ENCODE results near the gene LRRC70. TPM values are rescaled to one million over a fixed set of nuclear protein-coding genes. Genes with fewer than 3 reads are reported as not detected.

Gene LRRC70
- total RNA-seq, 4 donors from 2014 or later: 0.49 to 3.6 (median 1.3) TPM

DNA sequence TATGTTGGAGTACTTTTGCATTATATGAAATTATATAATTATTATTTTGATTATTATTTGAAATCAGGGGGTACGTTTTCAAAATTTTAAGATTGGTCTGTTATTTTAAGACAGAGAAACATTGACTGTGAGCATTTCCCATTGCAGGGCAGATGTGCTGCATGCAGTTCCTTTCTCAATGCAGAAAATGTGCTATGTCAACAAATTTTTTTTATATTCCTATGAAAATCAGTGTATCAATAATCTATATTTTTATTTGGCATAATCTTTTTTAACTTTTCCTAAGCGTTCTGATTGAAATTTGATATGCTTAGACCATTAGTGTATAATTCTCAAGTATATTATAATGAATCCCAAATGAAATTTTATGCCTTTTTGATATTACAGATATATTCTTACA, 41.8 kb upstream of the LRRC70 start:
- DNase-seq: no peak
- H3K4me3 ChIP-seq: no peak overlapping the region
- H3K27me3 ChIP-seq: no peaks in the 10 kb centered on the region
- no peaks in the 10 kb centered on the region for H3K4me1 ChIP-seq
- no peaks in the 10 kb centered on the region for H3K9me3 ChIP-seq
- intact Hi-C loops (cut with DNase I): no loop called here
- TF ChIP-seq, protein P1, sequence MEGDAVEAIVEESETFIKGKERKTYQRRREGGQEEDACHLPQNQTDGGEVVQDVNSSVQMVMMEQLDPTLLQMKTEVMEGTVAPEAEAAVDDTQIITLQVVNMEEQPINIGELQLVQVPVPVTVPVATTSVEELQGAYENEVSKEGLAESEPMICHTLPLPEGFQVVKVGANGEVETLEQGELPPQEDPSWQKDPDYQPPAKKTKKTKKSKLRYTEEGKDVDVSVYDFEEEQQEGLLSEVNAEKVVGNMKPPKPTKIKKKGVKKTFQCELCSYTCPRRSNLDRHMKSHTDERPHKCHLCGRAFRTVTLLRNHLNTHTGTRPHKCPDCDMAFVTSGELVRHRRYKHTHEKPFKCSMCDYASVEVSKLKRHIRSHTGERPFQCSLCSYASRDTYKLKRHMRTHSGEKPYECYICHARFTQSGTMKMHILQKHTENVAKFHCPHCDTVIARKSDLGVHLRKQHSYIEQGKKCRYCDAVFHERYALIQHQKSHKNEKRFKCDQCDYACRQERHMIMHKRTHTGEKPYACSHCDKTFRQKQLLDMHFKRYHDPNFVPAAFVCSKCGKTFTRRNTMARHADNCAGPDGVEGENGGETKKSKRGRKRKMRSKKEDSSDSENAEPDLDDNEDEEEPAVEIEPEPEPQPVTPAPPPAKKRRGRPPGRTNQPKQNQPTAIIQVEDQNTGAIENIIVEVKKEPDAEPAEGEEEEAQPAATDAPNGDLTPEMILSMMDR (IDR thresholded peaks at IDR 0.05): no peak
- TF ChIP-seq POLR2A (IDR thresholded peaks at IDR 0.05): no peak
- WGBS, 2 donors: 85 to 90% methylated on average over 2 of the region's 2 CpGs
- H3K36me3 ChIP-seq: peaks cover 0 to 36% (median 0%) of the 10 kb centered on the region in 3 donors
- H3K27ac ChIP-seq: no peak overlapping the region

GRCh38 chr5:62538017-62538942, 40.3 kb upstream of the LRRC70 start:
- no peak for DNase-seq
- Histone ChIP-seq H3K36me3 (peaks cover 0 to 35% (median 0%) of the 10 kb centered on the region in 3 donors), H3K27ac (no peak overlapping the region), H3K27me3 (no peaks in the 10 kb centered on the region), H3K9me3 (no peaks in the 10 kb centered on the region), H3K4me1 (no peaks in the 10 kb centered on the region), H3K4me3 (no peak overlapping the region)
- intact Hi-C loops (cut with DNase I): no loop called here
- no peak for TF ChIP-seq POLR2A (IDR thresholded peaks at IDR 0.05)
- TF ChIP-seq, protein P1 (IDR thresholded peaks at IDR 0.05): no peak
- 77 to 81% methylated on average over 9 of the region's 9 CpGs for WGBS, 2 donors

DNA sequence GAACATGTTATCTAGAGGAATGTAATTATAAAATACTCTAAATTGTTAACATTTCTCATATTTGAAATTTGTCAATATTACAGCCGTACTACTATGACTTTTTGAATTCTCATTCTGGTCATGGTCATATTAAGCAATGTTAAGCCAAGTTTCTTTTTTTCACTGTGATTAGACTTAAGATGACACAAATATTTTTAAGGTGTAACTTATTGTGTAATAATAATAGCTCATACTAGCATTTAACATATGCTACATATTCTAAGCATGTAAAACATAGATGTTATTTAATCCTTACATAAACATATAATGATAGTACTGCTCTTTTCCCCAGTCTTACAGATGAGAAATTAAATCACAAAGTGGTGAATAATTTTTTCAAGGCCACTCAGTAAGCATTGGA, 35.9 kb upstream of the LRRC70 start:
- peaks cover 0 to 48% (median 0%) of the 10 kb centered on the region in 3 donors for H3K36me3 ChIP-seq
- no peaks in the 10 kb centered on the region for H3K9me3 ChIP-seq
- intact Hi-C loops (cut with DNase I): no loop called here
- no peak for TF ChIP-seq POLR2A (IDR thresholded peaks at IDR 0.05)
- TF ChIP-seq, protein P1 (IDR thresholded peaks at IDR 0.05): no peak
- DNase-seq: no peak
- H3K4me1 ChIP-seq: no peaks in the 10 kb centered on the region
- no peak overlapping the region for H3K4me3 ChIP-seq
- 89 to 92% methylated on average over 1 of the region's 1 CpG for WGBS, 2 donors
- no peaks in the 10 kb centered on the region for H3K27me3 ChIP-seq
- H3K27ac ChIP-seq: no peak overlapping the region

DNA sequence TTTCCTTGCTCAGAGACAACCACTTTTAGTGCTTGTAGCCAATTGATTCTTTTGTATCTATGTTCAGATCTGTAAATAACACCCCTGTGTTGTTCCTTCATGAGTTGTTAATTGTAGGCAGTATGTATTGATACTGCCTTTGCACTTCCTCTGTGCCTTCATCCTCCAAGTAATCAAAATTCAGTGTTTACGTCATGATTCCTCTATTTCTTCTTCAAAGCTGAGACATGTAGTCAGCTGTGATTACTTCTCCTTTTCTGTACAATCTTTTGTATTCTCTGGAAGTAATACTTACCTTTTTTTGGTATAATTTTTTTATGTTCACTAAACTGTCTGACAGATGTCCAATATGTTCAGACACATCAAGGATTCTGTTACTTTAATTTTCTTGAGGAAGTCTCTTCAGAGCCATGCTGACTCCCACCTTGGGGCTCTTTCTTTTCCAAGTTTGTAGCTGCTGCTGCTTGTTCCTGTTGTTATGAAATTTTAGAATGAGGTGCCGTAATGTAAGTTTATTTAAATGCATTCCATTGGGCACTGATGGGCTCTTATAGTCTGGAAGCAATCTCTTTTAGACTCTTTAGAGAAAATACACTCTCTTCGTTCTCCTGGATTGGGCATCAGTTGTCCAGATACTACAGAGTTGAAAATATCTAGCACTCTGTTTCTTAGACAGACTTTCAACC, 30.5 kb upstream of the LRRC70 start:
- peaks cover 0 to 24% (median 0%) of the 10 kb centered on the region in 3 donors for H3K36me3 ChIP-seq
- no peaks in the 10 kb centered on the region for H3K27me3 ChIP-seq
- no peak overlapping the region for H3K27ac ChIP-seq
- 73% methylated on average over 3 of the region's 3 CpGs for WGBS, 2 donors
- H3K4me1 ChIP-seq: no peaks in the 10 kb centered on the region
- no peaks in the 10 kb centered on the region for H3K9me3 ChIP-seq
- no peak overlapping the region for H3K4me3 ChIP-seq
- intact Hi-C loops (cut with DNase I): no loop called here
- TF ChIP-seq, protein P1 (IDR thresholded peaks at IDR 0.05): no peak
- TF ChIP-seq POLR2A (IDR thresholded peaks at IDR 0.05): no peak
- no peak for DNase-seq

GRCh38 chr5:62550103-62550502, 28.5 kb upstream of the LRRC70 start:
- H3K27me3 ChIP-seq: no peaks in the 10 kb centered on the region
- 86 to 89% methylated on average over 2 of the region's 2 CpGs for WGBS, 2 donors
- intact Hi-C loops (cut with DNase I): no loop called here
- peaks cover 0 to 20% (median 0%) of the 10 kb centered on the region in 3 donors for H3K36me3 ChIP-seq
- H3K9me3 ChIP-seq: no peaks in the 10 kb centered on the region
- no peak overlapping the region for H3K4me3 ChIP-seq
- H3K4me1 ChIP-seq: no peaks in the 10 kb centered on the region
- DNase-seq: no peak
- no peak for TF ChIP-seq POLR2A (IDR thresholded peaks at IDR 0.05)
- TF ChIP-seq, protein P1 (IDR thresholded peaks at IDR 0.05): no peak
- H3K27ac ChIP-seq: no peak overlapping the region

All from esophagus squamous epithelium (tissue), 5 donors.